Measurements from ENCODE around the gene MAP7.

MAP7 gene

GRCh38 chr6:136331461-136331860 lies 218.8 kb downstream of the MAP7 start:
- no peak overlapping the region for H2AFZ ChIP-seq (ENCODE audit: low read depth, low read length)
- TF ChIP-seq EZH2phosphoT487 (IDR thresholded peaks at IDR 0.05; ENCODE audit: low read depth) (no peak), CTCF (IDR thresholded peaks at IDR 0.05; ENCODE audit: low read depth, low read length) (no peak)
- 0 out of 2 replicates have a peak, but pooled peaks cover 4% of the 10 kb centered on the region for H3K27me3 ChIP-seq (ENCODE audit: low read depth, low read length)
- no peak overlapping the region for H3K4me3 ChIP-seq (ENCODE audit: low read length)
- H3K4me2 ChIP-seq (ENCODE audit: low read length), result no peak overlapping the region
- no peaks in the 10 kb centered on the region for H3K9me3 ChIP-seq (ENCODE audit: insufficient read depth, low read length)
- no peaks in the 10 kb centered on the region for H3K36me3 ChIP-seq (replicated peaks; ENCODE audit: low read depth, low read length)
- no peak overlapping the region for H3K9ac ChIP-seq (ENCODE audit: low read length)
- H3K79me2 ChIP-seq (ENCODE audit: low read length), result no peaks in the 10 kb centered on the region
- no peaks in the 10 kb centered on the region for H3K4me1 ChIP-seq (ENCODE audit: low read length)
- no peak overlapping the region for H3K27ac ChIP-seq (ENCODE audit: low read length)
- no peaks in the 10 kb centered on the region for H4K20me1 ChIP-seq (ENCODE audit: insufficient read depth, low read length)

- TF ChIP-seq CTCF (IDR thresholded peaks at IDR 0.05; ENCODE audit: low read depth, low read length), result no peak
- TF ChIP-seq EZH2phosphoT487 (IDR thresholded peaks at IDR 0.05; ENCODE audit: low read depth), result no peak
- no peak overlapping the region for H3K4me2 ChIP-seq (ENCODE audit: low read length)
- no peak overlapping the region for H2AFZ ChIP-seq (ENCODE audit: low read depth, low read length)
- 0 out of 2 replicates have a peak, but pooled peaks cover 4% of the 10 kb centered on the region for H3K27me3 ChIP-seq (ENCODE audit: low read depth, low read length)
- no peaks in the 10 kb centered on the region for H3K79me2 ChIP-seq (ENCODE audit: low read length)
- no peaks in the 10 kb centered on the region for H4K20me1 ChIP-seq (ENCODE audit: insufficient read depth, low read length)
- H3K36me3 ChIP-seq (replicated peaks; ENCODE audit: low read depth, low read length), result no peaks in the 10 kb centered on the region
- H3K27ac ChIP-seq (ENCODE audit: low read length), result no peak overlapping the region
- no peak overlapping the region for H3K9ac ChIP-seq (ENCODE audit: low read length)
- no peaks in the 10 kb centered on the region for H3K9me3 ChIP-seq (ENCODE audit: insufficient read depth, low read length)
- H3K4me3 ChIP-seq (ENCODE audit: low read length), result no peak overlapping the region
- H3K4me1 ChIP-seq (ENCODE audit: low read length), result no peaks in the 10 kb centered on the region
These were observed 219.6 kb downstream of the MAP7 start for GRCh38 chr6:136330634-136331033.

GRCh38 chr6:136326038-136326553 lies 224.1 kb downstream of the MAP7 start:
- Histone ChIP-seq H4K20me1 (ENCODE audit: insufficient read depth, low read length) (no peaks in the 10 kb centered on the region), H3K27me3 (ENCODE audit: low read depth, low read length) (no peaks in the 10 kb centered on the region), H3K79me2 (ENCODE audit: low read length) (no peaks in the 10 kb centered on the region), H3K36me3 (replicated peaks; ENCODE audit: low read depth, low read length) (no peaks in the 10 kb centered on the region), H2AFZ (ENCODE audit: low read depth, low read length) (no peak overlapping the region), H3K9me3 (ENCODE audit: insufficient read depth, low read length) (no peaks in the 10 kb centered on the region), H3K4me3 (ENCODE audit: low read length) (no peak overlapping the region), H3K9ac (ENCODE audit: low read length) (no peak overlapping the region), H3K27ac (ENCODE audit: low read length) (no peak overlapping the region), H3K4me2 (ENCODE audit: low read length) (no peak overlapping the region), H3K4me1 (ENCODE audit: low read length) (no peaks in the 10 kb centered on the region)
- TF ChIP-seq CTCF (IDR thresholded peaks at IDR 0.05; ENCODE audit: low read depth, low read length), result no peak
- no peak for TF ChIP-seq EZH2phosphoT487 (IDR thresholded peaks at IDR 0.05; ENCODE audit: low read depth)

- no peak overlapping the region for H3K9ac ChIP-seq (ENCODE audit: low read length)
- no peaks in the 10 kb centered on the region for H3K4me1 ChIP-seq (ENCODE audit: low read length)
- no peaks in the 10 kb centered on the region for H3K9me3 ChIP-seq (ENCODE audit: insufficient read depth, low read length)
- H3K27ac ChIP-seq (ENCODE audit: low read length), result no peak overlapping the region
- H3K4me3 ChIP-seq (ENCODE audit: low read length), result no peak overlapping the region
- H3K27me3 ChIP-seq (ENCODE audit: low read depth, low read length), result no peaks in the 10 kb centered on the region
- H3K4me2 ChIP-seq (ENCODE audit: low read length), result no peak overlapping the region
- no peak for TF ChIP-seq CTCF (IDR thresholded peaks at IDR 0.05; ENCODE audit: low read depth, low read length)
- H2AFZ ChIP-seq (ENCODE audit: low read depth, low read length), result no peak overlapping the region
- H3K36me3 ChIP-seq (replicated peaks; ENCODE audit: low read depth, low read length), result no peaks in the 10 kb centered on the region
- H3K79me2 ChIP-seq (ENCODE audit: low read length), result no peaks in the 10 kb centered on the region
- no peaks in the 10 kb centered on the region for H4K20me1 ChIP-seq (ENCODE audit: insufficient read depth, low read length)
These were observed 225.4 kb downstream of the MAP7 start for GRCh38 chr6:136324686-136325380.

Data from OCI-LY3 (cell line).